Suprapubic skin (tissue), 3 donors: ENCODE measurements around the gene TMC3.

ENCODE experiments used
- POLR2AphosphoS5 ChIP-seq, 3 donors: sonication (generic); formaldehyde crosslinking; IDR thresholded peaks; one replicate each; pipeline ENCODE4 v1.6.1; 2017; ENCODE audit warnings: antibody characterized with exemption in 3 of 3
- TF ChIP-seq, protein P1 (sequence below), 2 donors: fragments of 200-600 bp in 1 of 2; fragments of 450-650 bp in 1 of 2; sonication (generic) in 1 of 2; IDR thresholded peaks; one replicate each; pipeline ENCODE4 v1.5.1; 2016 to 2019; ENCODE audit warnings: antibody characterized with exemption in 2 of 2, mild to moderate bottlenecking in 1 of 2, moderate library complexity in 1 of 2

DNA sequence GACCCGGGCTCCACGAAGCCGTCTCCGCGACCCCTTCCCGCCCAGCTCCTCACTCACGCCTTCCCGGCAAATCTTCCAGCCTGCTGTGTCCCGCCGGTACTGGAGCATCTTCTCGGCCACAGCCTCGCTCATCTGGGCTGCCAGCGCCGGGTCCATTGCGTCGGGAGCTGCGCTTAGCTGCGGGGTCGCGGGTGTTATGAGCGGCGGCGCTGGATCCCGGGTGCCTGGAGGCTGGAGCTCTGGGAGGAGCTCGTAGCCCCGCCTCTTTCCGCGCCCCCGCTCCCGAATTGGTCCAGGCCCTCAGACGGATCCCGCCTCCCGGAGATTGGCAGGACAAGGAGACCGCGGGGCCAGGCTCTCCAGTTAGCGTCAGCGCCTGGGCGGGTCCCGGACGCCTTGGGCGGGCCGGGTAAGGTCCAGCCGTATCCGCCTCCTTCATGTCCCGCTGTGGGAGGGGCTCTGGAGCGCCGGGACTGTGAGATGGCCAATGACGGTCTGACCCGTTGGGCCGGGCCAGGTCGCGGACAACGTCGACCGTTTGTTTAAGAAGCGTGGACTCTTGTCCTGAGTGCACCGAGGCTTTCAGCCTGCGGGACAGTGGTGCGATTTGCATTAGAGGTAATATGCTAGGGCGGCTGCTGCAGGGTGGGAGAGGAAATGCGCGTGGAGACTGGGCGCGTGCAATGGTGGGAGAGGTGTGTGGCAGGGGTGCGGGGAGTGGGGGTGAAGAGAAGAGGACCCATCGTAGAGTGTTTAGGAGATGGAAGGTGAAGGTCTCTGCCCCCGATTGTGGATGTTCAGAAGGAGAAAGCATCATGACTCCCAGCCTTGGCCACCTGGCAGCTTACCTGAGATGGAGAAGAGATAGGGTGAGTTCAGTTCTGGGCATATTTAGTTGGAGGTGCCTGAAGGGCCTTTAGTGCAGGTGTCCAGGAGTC, 49.8 kb downstream of the TMC3 start, which contains the start of gene STARD5:
- TF ChIP-seq, protein P1, sequence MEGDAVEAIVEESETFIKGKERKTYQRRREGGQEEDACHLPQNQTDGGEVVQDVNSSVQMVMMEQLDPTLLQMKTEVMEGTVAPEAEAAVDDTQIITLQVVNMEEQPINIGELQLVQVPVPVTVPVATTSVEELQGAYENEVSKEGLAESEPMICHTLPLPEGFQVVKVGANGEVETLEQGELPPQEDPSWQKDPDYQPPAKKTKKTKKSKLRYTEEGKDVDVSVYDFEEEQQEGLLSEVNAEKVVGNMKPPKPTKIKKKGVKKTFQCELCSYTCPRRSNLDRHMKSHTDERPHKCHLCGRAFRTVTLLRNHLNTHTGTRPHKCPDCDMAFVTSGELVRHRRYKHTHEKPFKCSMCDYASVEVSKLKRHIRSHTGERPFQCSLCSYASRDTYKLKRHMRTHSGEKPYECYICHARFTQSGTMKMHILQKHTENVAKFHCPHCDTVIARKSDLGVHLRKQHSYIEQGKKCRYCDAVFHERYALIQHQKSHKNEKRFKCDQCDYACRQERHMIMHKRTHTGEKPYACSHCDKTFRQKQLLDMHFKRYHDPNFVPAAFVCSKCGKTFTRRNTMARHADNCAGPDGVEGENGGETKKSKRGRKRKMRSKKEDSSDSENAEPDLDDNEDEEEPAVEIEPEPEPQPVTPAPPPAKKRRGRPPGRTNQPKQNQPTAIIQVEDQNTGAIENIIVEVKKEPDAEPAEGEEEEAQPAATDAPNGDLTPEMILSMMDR (IDR thresholded peaks at IDR 0.05) = no peak
- peak; percentile 9 to 39 (median 13) for TF ChIP-seq POLR2AphosphoS5 (IDR thresholded peaks at IDR 0.05)
